Adrenal gland (tissue), 12 donors: ENCODE data around the gene NKTR. TPM values are rescaled to one million over a fixed set of nuclear protein-coding genes. Genes with fewer than 3 reads are reported as not detected.

Experiments used
- DNase-seq, 7 donors: peaks; one replicate each; pipeline ENCODE4 v3.0.0-alpha.2; 2019 to 2020
- H3K27ac ChIP-seq, 5 donors: fragments of 200-600 bp; sonication (generic) in 4 of 5; 1 replicate in 3 of 5; 2 replicates in 2 of 5; pipeline versions ENCODE4 v1.5.1 to v1.8.0; 2016 to 2020; ENCODE audit warnings: mild to moderate bottlenecking in 1 of 5
- H3K27me3 ChIP-seq: fragments of 200-600 bp; 2 replicates; pipeline ENCODE4 v1.8.0; 2021
- H3K36me3 ChIP-seq, 2 donors: fragments of 200-600 bp; replicated peaks in 1 of 2; 1 replicate in 1 of 2; 2 replicates in 1 of 2; pipeline versions ENCODE4 v1.5.1 to v1.8.0; 2018 to 2022
- H3K4me1 ChIP-seq, 2 donors: fragments of 200-600 bp; replicated peaks in 1 of 2; 1 replicate in 1 of 2; 2 replicates in 1 of 2; pipeline versions ENCODE4 v1.5.1 to v1.8.0; 2018 to 2021
- H3K4me3 ChIP-seq, 4 donors: fragments of 200-600 bp; sonication (generic) in 3 of 4; one replicate each; pipeline ENCODE4 v1.5.1; 2016 to 2018
- H3K9me3 ChIP-seq, 3 donors: fragments of 200-600 bp; sonication (generic) in 1 of 3; replicated peaks in 1 of 3; 1 replicate in 2 of 3; 2 replicates in 1 of 3; pipeline versions ENCODE4 v1.5.1 to v1.8.0; 2016 to 2021
- POLR2A ChIP-seq, 2 donors: fragments of 450-650 bp; IDR thresholded peaks; one replicate each; pipeline ENCODE4 v1.6.1; 2017; ENCODE audit warnings: antibody characterized with exemption in 2 of 2, mild to moderate bottlenecking in 2 of 2, moderate library complexity in 1 of 2
- WGBS, 4 donors: extraction: QIAGEN DNeasy Blood & Tissue Kit in 2 of 4; methylation state at CpG; one replicate each; pipeline versions ENCODE4 v1.1.5 to v1.1.7; 2013 to 2017; 5-methylcytosine and 5-hydroxymethylcytosine counted together
- intact Hi-C, 2 donors: fragments of 100-400 bp; cut with DNase I; formaldehyde crosslinking; loops; one replicate each; pipeline versions ENCODE4 v1.14.1 to v1.15.0; 2022 to 2023
- polyA plus RNA-seq, 3 donors: library from polyadenylated mRNA; stranded (reverse); fragments of 200-250 nt in 2 of 3; fragments of 350-450 nt in 1 of 3; fragmentation: Illumina TruSeq in 1 of 3; extraction: RNeasy Lipid Tissue Mini Kit (QIAGEN cat#74804) in 1 of 3; gene quantifications; one replicate each; pipeline ENCODE4 v1.2.3, GENCODE V29; 2013 to 2014
- total RNA-seq, 9 donors: library from RNA; depleted of rRNA in 4 of 9; stranded (reverse); fragments of >200 nt in 4 of 9; fragments of 120-200 nt in 1 of 9; fragmentation: NEBNext Ultra II Directional in 1 of 9; extraction: Animal tissue kit (Norgen Biotek cat#: 25700) in 1 of 9; gene quantifications; one replicate each; pipeline versions ENCODE4 v1.1.0 to v1.2.4, GENCODE V29; 2013 to 2023
- TF ChIP-seq, protein P1 (sequence below), 6 experiments: fragments of 450-650 bp in 4 of 6; fragments of 200-600 bp in 2 of 6; sonication (generic) in 1 of 6; IDR thresholded peaks; 1 replicate in 5 of 6; 2 replicates in 1 of 6; pipeline versions ENCODE4 v1.5.1 to v1.8.0; 2016 to 2021; ENCODE audit warnings: antibody characterized with exemption in 6 of 6, mild to moderate bottlenecking in 2 of 6, moderate library complexity in 1 of 6
- donor health status: healthy with polysubstance abuse.
- donor health status: Bipolar disorder and iron deficiency.
- donor health status: DM: yes; HTN: yes; CAD: no.
- donor health status: DM: no; HTN: no; CAD: no.
- donor health status: DM: no; HTN: no; CAD: no.
- donor health status: DM: yes; HTN: yes; CAD: no.

Gene NKTR
- total and polyA plus RNA-seq, 12 donors: 12.7 to 114 (median 50.7) TPM

DNA sequence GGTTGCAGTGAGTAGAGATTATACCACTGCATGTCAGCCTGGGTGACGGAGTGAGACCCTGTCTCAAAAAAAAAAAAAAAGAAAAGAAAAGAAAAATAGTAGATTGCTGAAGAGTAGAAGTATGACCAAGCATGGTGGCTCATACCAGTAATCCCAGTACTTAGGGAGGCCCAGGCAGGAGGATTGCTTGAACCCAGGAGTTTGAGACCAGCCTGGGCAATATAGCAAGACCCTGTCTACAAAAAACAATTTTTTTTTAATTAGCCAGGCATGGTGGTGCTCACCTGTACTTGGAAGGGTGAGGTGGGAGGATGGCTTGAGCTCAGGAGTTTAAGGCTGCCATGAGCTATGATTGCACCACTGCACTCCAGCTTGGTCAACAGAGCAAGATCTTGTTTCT is 2.5 kb downstream of the NKTR start:
- peaks cover 0 to 4% of the 10 kb centered on the region in 2 donors for H3K36me3 ChIP-seq
- H3K4me3 ChIP-seq: no peak overlapping the region
- H3K27ac ChIP-seq: no peak overlapping the region
- intact Hi-C loops: loop anchor here (5.0 to 10.0 kb wide), 2 partner anchors 49 to 52 kb away; partner anchors contain the start of gene ZBTB47 (in 2 of the 2)
- WGBS, 4 donors: 83 to 100% (median 92%) methylated on average over 1 of the region's 1 CpG
- peaks cover 9 to 34% of the 10 kb centered on the region in 2 donors for H3K4me1 ChIP-seq
- no peaks in the 10 kb centered on the region for H3K9me3 ChIP-seq
- TF ChIP-seq, protein P1, sequence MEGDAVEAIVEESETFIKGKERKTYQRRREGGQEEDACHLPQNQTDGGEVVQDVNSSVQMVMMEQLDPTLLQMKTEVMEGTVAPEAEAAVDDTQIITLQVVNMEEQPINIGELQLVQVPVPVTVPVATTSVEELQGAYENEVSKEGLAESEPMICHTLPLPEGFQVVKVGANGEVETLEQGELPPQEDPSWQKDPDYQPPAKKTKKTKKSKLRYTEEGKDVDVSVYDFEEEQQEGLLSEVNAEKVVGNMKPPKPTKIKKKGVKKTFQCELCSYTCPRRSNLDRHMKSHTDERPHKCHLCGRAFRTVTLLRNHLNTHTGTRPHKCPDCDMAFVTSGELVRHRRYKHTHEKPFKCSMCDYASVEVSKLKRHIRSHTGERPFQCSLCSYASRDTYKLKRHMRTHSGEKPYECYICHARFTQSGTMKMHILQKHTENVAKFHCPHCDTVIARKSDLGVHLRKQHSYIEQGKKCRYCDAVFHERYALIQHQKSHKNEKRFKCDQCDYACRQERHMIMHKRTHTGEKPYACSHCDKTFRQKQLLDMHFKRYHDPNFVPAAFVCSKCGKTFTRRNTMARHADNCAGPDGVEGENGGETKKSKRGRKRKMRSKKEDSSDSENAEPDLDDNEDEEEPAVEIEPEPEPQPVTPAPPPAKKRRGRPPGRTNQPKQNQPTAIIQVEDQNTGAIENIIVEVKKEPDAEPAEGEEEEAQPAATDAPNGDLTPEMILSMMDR (IDR thresholded peaks at IDR 0.05): no peak
- no peak for TF ChIP-seq POLR2A (IDR thresholded peaks at IDR 0.05)
- no peaks in the 10 kb centered on the region for H3K27me3 ChIP-seq
- DNase-seq: no peak

DNA sequence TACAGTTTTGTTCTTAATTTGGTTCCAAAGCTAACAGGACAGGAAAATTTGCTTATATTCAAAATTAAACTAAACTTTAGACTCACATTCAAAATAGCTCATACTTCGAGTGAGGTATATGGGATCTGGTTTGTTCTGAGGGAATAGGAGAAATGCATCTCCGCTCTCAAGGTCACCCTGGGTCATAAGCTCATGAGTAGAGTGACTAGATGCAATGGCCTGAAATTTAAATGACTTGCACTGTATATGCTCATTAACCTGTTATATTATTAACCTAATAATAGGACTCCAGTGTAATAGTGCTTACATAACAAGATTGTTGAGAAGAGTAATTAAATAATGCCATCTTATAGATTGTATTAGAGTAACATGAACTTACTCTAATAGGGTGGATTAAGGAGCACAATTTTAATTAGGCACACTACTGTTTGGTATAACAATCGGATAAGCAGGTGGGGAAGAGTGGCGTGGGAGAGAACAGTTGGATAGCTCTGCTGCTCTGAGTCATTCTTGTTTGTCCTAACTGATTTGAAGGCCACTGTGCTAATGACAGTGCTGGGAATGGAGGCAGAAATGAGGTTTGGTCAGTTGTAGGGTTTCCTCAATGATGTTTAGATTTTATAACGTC is 5.2 kb downstream of the NKTR start:
- H3K27ac ChIP-seq: peak overlapping the region in 4 of 5 donors; percentile 40 to 66 (median 48)
- intact Hi-C loops: loop anchor here in 1 of 2 donors (10.0 kb wide), 1 partner anchor 49 kb away; the partner anchor contains the start of gene ZBTB47
- H3K4me1 ChIP-seq: peaks cover 16 to 54% of the 10 kb centered on the region in 2 donors
- DNase-seq: peak in 5 of 7 donors; percentile 52 to 70 (median 66)
- no peak overlapping the region for H3K4me3 ChIP-seq
- 41 to 48% (median 46%) methylated on average over 5 of the region's 5 CpGs for WGBS, 4 donors
- H3K9me3 ChIP-seq: no peaks in the 10 kb centered on the region
- H3K36me3 ChIP-seq: peaks cover 0 to 4% of the 10 kb centered on the region in 2 donors
- no peaks in the 10 kb centered on the region for H3K27me3 ChIP-seq
- TF ChIP-seq POLR2A (IDR thresholded peaks at IDR 0.05): no peak
- TF ChIP-seq, protein P1 (IDR thresholded peaks at IDR 0.05): no peak

DNA sequence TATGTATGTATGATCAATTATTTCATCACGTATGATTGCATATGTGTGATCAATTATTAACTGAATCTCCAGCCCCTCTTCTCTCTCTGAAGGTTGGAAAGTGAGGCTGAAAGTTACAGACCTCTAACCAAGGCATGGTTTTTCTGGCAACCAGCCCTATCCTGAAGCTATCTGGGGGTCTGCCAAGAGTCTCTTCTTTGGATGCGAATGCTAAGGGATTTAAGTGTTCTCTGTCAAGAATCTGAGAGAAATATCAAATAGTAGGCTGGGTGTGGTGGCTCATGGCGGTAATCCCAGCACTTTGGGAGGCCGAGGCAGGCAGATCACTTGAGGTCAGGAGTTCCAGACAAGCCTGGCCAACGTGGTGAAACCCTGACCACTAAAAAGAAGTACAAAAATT is 8.1 kb downstream of the NKTR start:
- no peak overlapping the region for H3K4me3 ChIP-seq
- peaks cover 0 to 4% of the 10 kb centered on the region in 2 donors for H3K36me3 ChIP-seq
- H3K4me1 ChIP-seq: peaks cover 25 to 59% of the 10 kb centered on the region in 2 donors
- WGBS, 4 donors: 44 to 64% (median 55%) methylated on average over 5 of the region's 5 CpGs
- H3K27me3 ChIP-seq: no peaks in the 10 kb centered on the region
- H3K27ac ChIP-seq: peak overlapping the region in 1 of 5 donors; percentile 4
- intact Hi-C loops: loop anchor here in 1 of 2 donors (10.0 kb wide), 1 partner anchor 46 kb away; the partner anchor contains the start of gene ZBTB47
- H3K9me3 ChIP-seq: no peaks in the 10 kb centered on the region
- TF ChIP-seq, protein P1 (IDR thresholded peaks at IDR 0.05): no peak
- TF ChIP-seq POLR2A (IDR thresholded peaks at IDR 0.05): no peak
- DNase-seq: peak in 1 of 7 donors; percentile 40

DNA sequence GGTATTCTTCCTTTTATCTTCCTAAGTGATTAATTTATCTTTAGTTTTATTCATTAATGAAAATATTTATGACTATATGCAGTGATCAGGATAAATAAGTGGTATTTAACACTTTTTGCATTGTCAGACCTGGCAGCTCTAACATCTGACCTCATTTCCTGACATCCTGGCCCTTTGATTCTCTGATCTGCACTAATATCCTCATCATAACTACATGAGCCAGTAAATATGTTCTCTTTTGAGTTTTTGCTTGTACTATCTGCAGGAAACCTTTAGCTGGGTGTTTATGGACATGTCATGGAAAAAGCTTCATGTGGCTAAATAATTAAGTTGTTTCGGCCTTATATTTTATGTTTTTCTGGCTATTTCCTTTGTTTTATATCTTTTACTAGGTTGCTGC is 10.5 kb downstream of the NKTR start:
- intact Hi-C loops: no loop called here
- Histone ChIP-seq H3K4me1 (peaks cover 25 to 64% of the 10 kb centered on the region in 2 donors), H3K27me3 (no peaks in the 10 kb centered on the region), H3K4me3 (no peak overlapping the region), H3K9me3 (no peaks in the 10 kb centered on the region), H3K27ac (peak overlapping the region in 3 of 5 donors; percentile 24 to 38 (median 25)), H3K36me3 (peaks cover 0 to 4% of the 10 kb centered on the region in 2 donors)
- TF ChIP-seq, protein P1 (IDR thresholded peaks at IDR 0.05): no peak
- no peak for TF ChIP-seq POLR2A (IDR thresholded peaks at IDR 0.05)
- no peak for DNase-seq
- 67 to 91% (median 76%) methylated on average over 1 of the region's 1 CpG for WGBS, 4 donors
